22Rv1 (cell line): Measurements from ENCODE around the gene LAMB4.

ENCODE experiments used
- ZFX ChIP-seq: fragments of 450-650 bp; IDR thresholded peaks from 2 replicates; pipeline ENCODE4 v1.6.1; 2017; ENCODE audit warnings: antibody characterized with exemption, borderline replicate concordance
- TF ChIP-seq, protein P1 (sequence below): fragments of 450-650 bp; IDR thresholded peaks from 2 replicates; pipeline ENCODE4 v1.5.1; 2017; ENCODE audit warnings: mild to moderate bottlenecking

DNA sequence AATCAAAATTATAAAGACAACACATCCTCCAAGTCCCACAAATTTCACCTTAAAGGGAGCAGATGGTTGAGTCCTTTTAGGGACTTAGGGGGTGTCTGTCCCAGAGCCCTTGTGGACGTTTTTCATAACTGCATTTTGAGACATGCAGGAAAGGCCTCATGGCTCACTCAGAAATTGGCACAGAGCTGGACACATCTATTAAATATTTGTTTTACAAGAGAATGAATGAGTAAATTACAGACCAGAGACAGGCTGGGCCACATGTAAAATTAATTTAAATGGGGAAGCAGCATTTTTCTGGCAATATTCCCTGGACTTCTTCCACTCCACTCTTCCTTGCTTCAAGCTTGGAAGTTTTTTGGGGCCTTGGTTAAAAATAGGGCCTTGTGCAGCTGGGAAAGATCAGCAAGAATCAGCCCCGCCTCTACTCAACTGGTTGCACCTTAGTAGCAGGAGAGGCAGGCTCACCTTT, 147.2 kb downstream of the LAMB4 start:
- TF ChIP-seq, protein P1, sequence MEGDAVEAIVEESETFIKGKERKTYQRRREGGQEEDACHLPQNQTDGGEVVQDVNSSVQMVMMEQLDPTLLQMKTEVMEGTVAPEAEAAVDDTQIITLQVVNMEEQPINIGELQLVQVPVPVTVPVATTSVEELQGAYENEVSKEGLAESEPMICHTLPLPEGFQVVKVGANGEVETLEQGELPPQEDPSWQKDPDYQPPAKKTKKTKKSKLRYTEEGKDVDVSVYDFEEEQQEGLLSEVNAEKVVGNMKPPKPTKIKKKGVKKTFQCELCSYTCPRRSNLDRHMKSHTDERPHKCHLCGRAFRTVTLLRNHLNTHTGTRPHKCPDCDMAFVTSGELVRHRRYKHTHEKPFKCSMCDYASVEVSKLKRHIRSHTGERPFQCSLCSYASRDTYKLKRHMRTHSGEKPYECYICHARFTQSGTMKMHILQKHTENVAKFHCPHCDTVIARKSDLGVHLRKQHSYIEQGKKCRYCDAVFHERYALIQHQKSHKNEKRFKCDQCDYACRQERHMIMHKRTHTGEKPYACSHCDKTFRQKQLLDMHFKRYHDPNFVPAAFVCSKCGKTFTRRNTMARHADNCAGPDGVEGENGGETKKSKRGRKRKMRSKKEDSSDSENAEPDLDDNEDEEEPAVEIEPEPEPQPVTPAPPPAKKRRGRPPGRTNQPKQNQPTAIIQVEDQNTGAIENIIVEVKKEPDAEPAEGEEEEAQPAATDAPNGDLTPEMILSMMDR = no peak
- no peak for TF ChIP-seq ZFX
